Measurements from ENCODE around the gene DAPK1.

DNA sequence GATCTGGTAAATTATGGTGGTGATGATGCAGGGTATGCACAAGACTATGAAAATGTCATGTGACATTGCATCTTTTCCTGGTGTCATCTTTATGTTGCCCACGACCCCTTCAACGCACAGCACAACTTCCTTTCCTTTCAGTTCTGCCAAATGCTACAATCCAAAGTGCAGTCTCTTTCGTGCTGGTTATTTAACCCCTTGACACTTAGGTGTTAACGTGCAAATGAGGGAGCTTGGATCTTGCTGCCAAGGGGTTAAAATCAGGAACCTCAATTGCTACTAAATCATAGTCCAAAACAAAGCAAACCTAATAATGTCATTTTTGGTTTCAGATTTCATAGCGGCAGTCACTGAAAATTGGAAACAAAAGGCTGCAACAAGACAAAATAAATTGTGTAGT lies 244.2 kb downstream of the DAPK1 start:
- TF ChIP-seq, protein P1, sequence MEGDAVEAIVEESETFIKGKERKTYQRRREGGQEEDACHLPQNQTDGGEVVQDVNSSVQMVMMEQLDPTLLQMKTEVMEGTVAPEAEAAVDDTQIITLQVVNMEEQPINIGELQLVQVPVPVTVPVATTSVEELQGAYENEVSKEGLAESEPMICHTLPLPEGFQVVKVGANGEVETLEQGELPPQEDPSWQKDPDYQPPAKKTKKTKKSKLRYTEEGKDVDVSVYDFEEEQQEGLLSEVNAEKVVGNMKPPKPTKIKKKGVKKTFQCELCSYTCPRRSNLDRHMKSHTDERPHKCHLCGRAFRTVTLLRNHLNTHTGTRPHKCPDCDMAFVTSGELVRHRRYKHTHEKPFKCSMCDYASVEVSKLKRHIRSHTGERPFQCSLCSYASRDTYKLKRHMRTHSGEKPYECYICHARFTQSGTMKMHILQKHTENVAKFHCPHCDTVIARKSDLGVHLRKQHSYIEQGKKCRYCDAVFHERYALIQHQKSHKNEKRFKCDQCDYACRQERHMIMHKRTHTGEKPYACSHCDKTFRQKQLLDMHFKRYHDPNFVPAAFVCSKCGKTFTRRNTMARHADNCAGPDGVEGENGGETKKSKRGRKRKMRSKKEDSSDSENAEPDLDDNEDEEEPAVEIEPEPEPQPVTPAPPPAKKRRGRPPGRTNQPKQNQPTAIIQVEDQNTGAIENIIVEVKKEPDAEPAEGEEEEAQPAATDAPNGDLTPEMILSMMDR (IDR thresholded peaks at IDR 0.05) = no peak
- TF ChIP-seq POLR2A (IDR thresholded peaks at IDR 0.05) = no peak

Data from testis (tissue), 2 donors.